Stimulated activated naive B cell treated with anti-CD40 and anti-IgM and Interleukin-4, amounts not matched to agents 10 μg/mL and 1 μg/mL and 100 μg/mL, for 72 hours (primary cell): ENCODE measurements around the gene PTPRD.

ENCODE experiments used
- ATAC-seq, 2 donors: fragments of 150-1000 bp; cut with Tn5 transposase; replicated peaks; 2 replicates each; pipeline ENCODE4 v1.10.0; 2021; ENCODE audit warnings: moderate library complexity in 1 of 2
- DNase-seq: peaks from one replicate; pipeline ENCODE4 v3.0.0; 2021
- H3K27ac Mint-ChIP-seq: one replicate; pipeline ENCODE4 v1.8.0; 2022; ENCODE audit warnings: mild to moderate bottlenecking, mixed read lengths
- H3K27me3 Mint-ChIP-seq, 2 donors: one replicate each; pipeline ENCODE4 v1.8.0; 2022; ENCODE audit warnings: mixed read lengths in 2 of 2
- H3K36me3 Mint-ChIP-seq, 2 donors: one replicate each; pipeline ENCODE4 v1.8.0; 2022; ENCODE audit warnings: mixed read lengths in 2 of 2, mild to moderate bottlenecking in 1 of 2
- H3K4me1 Mint-ChIP-seq, 2 donors: one replicate each; pipeline ENCODE4 v1.8.0; 2022; ENCODE audit warnings: mixed read lengths in 2 of 2, mild to moderate bottlenecking in 1 of 2
- H3K4me3 Mint-ChIP-seq, 2 donors: one replicate each; pipeline ENCODE4 v1.8.0; 2022; ENCODE audit warnings: mild to moderate bottlenecking in 2 of 2, mixed read lengths in 2 of 2, moderate library complexity in 1 of 2
- H3K9me3 Mint-ChIP-seq, 2 donors: one replicate each; pipeline ENCODE4 v1.8.0; 2022; ENCODE audit warnings: mixed read lengths in 2 of 2, mild to moderate bottlenecking in 1 of 2

Gene PTPRD

DNA sequence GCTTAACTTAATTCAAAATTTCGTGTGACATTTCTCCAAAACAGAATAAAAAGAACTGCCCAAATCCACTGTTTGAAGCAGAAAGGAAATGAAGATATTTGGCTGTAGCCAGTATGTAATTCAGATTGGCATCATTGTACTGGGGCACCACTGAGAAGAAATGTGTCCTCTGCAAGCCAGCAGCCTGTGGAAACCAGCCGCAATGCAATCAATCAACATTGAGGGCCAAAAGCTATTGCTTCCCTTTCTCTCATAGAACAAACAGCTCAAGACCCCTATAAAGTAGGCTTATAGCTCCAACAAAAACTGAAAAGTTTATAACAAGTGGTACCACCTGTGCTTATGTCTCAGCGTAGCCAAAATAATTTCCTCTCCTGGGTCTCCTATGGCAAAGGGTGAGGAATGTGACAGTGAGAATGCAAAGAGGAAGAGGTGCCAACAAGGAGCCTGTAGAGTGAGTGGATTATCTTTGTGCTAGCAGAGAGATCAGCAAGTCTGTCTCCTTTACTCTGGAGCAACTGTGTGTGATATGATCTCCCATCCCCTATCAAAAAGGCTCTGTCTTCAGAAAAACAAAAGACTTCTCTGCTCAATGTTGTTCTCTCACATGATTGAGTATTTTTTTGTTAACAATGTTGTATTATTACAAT is 1740.9 kb downstream of the PTPRD start:
- Mint-ChIP-seq H3K27ac (no peak overlapping the region), H3K36me3 (no peaks in the 10 kb centered on the region), H3K9me3 (no peaks in the 10 kb centered on the region), H3K4me1 (peaks cover 0 to 1% of the 10 kb centered on the region in 2 donors), H3K4me3 (no peak overlapping the region), H3K27me3 (no peaks in the 10 kb centered on the region)
- ATAC-seq: no peak
- DNase-seq: no peak

GRCh38 chr9:8871396-8871795 is 1741.4 kb downstream of the PTPRD start:
- H3K27me3 Mint-ChIP-seq: no peaks in the 10 kb centered on the region
- DNase-seq: no peak
- no peaks in the 10 kb centered on the region for H3K36me3 Mint-ChIP-seq
- H3K4me1 Mint-ChIP-seq: peaks cover 0 to 1% of the 10 kb centered on the region in 2 donors
- no peak overlapping the region for H3K4me3 Mint-ChIP-seq
- ATAC-seq: no peak
- no peaks in the 10 kb centered on the region for H3K9me3 Mint-ChIP-seq
- no peak overlapping the region for H3K27ac Mint-ChIP-seq

GRCh38 chr9:8869812-8870211 is 1743.0 kb downstream of the PTPRD start:
- Mint-ChIP-seq H3K4me1 (peaks cover 0 to 1% of the 10 kb centered on the region in 2 donors), H3K36me3 (no peaks in the 10 kb centered on the region), H3K4me3 (no peak overlapping the region), H3K27ac (no peak overlapping the region), H3K27me3 (no peaks in the 10 kb centered on the region), H3K9me3 (no peaks in the 10 kb centered on the region)
- no peak for ATAC-seq
- DNase-seq: no peak

GRCh38 chr9:8868632-8869031 is 1744.2 kb downstream of the PTPRD start:
- no peak for ATAC-seq
- Mint-ChIP-seq H3K4me3 (no peak overlapping the region), H3K4me1 (peaks cover 0 to 1% of the 10 kb centered on the region in 2 donors), H3K27ac (no peak overlapping the region), H3K9me3 (no peaks in the 10 kb centered on the region), H3K36me3 (no peaks in the 10 kb centered on the region), H3K27me3 (no peaks in the 10 kb centered on the region)
- DNase-seq: no peak

- ATAC-seq: no peak
These were observed 1745.7 kb downstream of the PTPRD start for GRCh38 chr9:8867148-8867547.

DNA sequence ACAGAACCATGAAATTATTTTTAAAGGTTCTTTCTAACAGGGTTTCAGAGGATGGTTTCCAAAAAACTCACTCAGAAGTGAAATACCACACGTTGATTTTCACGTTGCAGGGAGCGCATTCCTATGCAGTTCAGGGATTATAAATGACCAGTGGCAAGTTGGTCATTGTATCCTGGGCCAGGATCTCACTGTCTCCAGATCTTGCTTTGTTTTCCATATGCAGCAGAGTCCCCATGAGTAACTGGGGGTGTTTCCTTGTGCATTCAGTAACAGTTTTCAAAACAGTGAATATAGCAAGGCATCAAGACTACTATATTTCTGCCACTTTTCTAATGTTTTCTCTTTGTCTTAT is 1748.3 kb downstream of the PTPRD start:
- no peaks in the 10 kb centered on the region for H3K9me3 Mint-ChIP-seq
- no peak for DNase-seq
- H3K27ac Mint-ChIP-seq: no peak overlapping the region

More at GRCh38 chr9:8867148-8867547, 1745.7 kb downstream of the PTPRD start:
- Mint-ChIP-seq H3K9me3 (no peaks in the 10 kb centered on the region), H3K4me3 (no peak overlapping the region), H3K27ac (no peak overlapping the region), H3K4me1 (no peaks in the 10 kb centered on the region), H3K27me3 (no peaks in the 10 kb centered on the region), H3K36me3 (no peaks in the 10 kb centered on the region)
- DNase-seq: no peak

DNA sequence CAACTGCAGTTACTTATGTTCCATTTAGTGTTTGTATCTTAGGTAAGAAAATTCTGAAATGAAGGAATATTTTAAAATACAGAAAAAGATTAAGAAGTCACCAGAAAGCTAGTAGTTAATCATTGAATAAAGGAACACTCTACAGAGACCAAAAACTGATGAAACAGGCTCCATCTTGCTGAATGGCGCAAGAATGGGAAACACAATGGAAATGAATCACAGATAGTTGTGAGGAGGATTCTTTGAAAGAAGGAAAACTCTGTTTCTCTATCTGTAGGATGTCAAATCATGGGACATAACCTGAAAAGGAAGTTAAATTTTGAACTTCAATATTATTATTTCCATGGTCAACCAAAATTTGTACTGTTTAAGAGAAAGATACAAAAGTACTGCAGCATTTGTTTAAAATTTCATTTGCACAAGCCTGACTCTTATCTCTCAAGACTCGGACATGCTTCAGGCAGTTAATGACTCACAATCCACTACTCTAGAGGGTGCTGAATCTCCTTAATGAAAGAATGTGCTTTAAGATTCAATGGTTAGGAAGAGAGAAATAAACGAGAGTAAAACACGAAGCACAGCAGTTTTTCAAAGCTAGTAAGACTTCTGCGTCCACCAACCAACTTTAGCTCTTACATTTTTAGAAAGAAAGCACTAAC is 1748.8 kb downstream of the PTPRD start:
- no peak overlapping the region for H3K4me3 Mint-ChIP-seq

More for the DNA sequence above, 1748.3 kb downstream of the PTPRD start:
- no peak for ATAC-seq
- H3K27me3 Mint-ChIP-seq: peaks cover 0 to 11% of the 10 kb centered on the region in 2 donors
- no peaks in the 10 kb centered on the region for H3K4me1 Mint-ChIP-seq
- no peak overlapping the region for H3K4me3 Mint-ChIP-seq
- no peaks in the 10 kb centered on the region for H3K36me3 Mint-ChIP-seq

GRCh38 chr9:8863069-8863468 is 1749.7 kb downstream of the PTPRD start:
- ATAC-seq (no peak), DNase-seq (no peak)
- Mint-ChIP-seq H3K36me3 (peaks cover 0 to 2% of the 10 kb centered on the region in 2 donors), H3K4me3 (no peak overlapping the region), H3K9me3 (peaks cover 0 to 1% of the 10 kb centered on the region in 2 donors), H3K27ac (no peak overlapping the region), H3K27me3 (peaks cover 13 to 26% of the 10 kb centered on the region in 2 donors), H3K4me1 (peaks cover 0 to 6% of the 10 kb centered on the region in 2 donors)

More for the DNA sequence above, 1748.8 kb downstream of the PTPRD start:
- no peaks in the 10 kb centered on the region for H3K36me3 Mint-ChIP-seq
- H3K27ac Mint-ChIP-seq: no peak overlapping the region
- no peaks in the 10 kb centered on the region for H3K4me1 Mint-ChIP-seq
- no peak for ATAC-seq
- peaks cover 3 to 16% of the 10 kb centered on the region in 2 donors for H3K27me3 Mint-ChIP-seq
- H3K9me3 Mint-ChIP-seq: no peaks in the 10 kb centered on the region
- DNase-seq: no peak

DNA sequence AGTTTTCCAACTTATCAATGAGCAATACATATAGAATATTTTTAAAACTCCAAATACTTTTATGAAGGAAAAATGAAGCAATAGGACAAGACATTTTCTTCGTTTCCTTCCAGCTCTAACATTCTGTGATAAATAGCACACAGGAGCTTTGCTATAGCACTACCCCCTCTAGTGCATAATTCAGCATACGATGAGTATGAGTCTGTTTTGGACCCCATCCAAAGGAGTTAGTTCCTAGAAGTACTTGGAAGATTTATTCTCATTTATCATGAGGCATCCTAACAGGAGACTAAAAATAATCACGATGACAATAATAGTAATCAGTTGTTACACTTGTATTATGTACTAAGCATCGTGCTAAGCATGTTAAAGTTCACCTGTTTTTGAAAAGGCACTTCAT is 1751.9 kb downstream of the PTPRD start:
- no peak for DNase-seq
- H3K36me3 Mint-ChIP-seq: peaks cover 0 to 2% of the 10 kb centered on the region in 2 donors
- no peak overlapping the region for H3K4me3 Mint-ChIP-seq
- peaks cover 25 to 44% of the 10 kb centered on the region in 2 donors for H3K27me3 Mint-ChIP-seq
- ATAC-seq: no peak
- peaks cover 6 to 17% of the 10 kb centered on the region in 2 donors for H3K4me1 Mint-ChIP-seq
- H3K27ac Mint-ChIP-seq: no peak overlapping the region
- peaks cover 0 to 1% of the 10 kb centered on the region in 2 donors for H3K9me3 Mint-ChIP-seq

DNA sequence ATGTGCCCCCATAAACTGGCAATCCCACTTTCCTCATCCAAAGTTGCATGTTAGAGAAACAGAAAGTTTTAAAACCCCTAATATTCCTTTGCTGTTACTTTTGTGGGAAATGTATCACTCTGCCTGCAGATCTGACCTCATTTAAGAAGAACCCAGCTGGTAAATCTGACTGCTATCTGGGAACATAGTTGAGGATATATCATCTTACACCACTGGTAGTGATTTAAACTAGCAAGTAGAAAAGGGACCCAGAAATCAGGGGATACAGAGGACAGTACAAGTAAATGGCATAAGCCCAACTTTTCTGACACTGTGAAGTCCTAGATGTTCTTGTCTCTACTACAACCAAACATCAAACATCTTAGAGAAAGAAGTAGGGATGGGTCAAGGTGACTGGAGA is 1752.7 kb downstream of the PTPRD start:
- Mint-ChIP-seq H3K36me3 (peaks cover 0 to 2% of the 10 kb centered on the region in 2 donors), H3K27me3 (peaks cover 29 to 49% of the 10 kb centered on the region in 2 donors), H3K4me1 (peaks cover 6 to 17% of the 10 kb centered on the region in 2 donors), H3K27ac (no peak overlapping the region), H3K4me3 (no peak overlapping the region), H3K9me3 (peaks cover 0 to 1% of the 10 kb centered on the region in 2 donors)
- DNase-seq (no peak), ATAC-seq (no peak)

GRCh38 chr9:8859416-8859815 is 1753.4 kb downstream of the PTPRD start:
- Mint-ChIP-seq H3K36me3 (peaks cover 0 to 2% of the 10 kb centered on the region in 2 donors), H3K4me1 (peaks cover 6 to 17% of the 10 kb centered on the region in 2 donors), H3K27me3 (peaks cover 33 to 54% of the 10 kb centered on the region in 2 donors), H3K27ac (no peak overlapping the region), H3K9me3 (peaks cover 0 to 1% of the 10 kb centered on the region in 2 donors), H3K4me3 (no peak overlapping the region)
- ATAC-seq (no peak), DNase-seq (no peak)

GRCh38 chr9:8858596-8859161 is 1754.1 kb downstream of the PTPRD start:
- ATAC-seq (no peak), DNase-seq (no peak)
- H3K4me3 Mint-ChIP-seq: peak overlapping the region; percentile 72 to 85
- H3K36me3 Mint-ChIP-seq: peaks cover 0 to 2% of the 10 kb centered on the region in 2 donors
- peak overlapping the region; percentile 75 for H3K27ac Mint-ChIP-seq
- peaks cover 0 to 1% of the 10 kb centered on the region in 2 donors for H3K9me3 Mint-ChIP-seq
- peaks cover 6 to 17% of the 10 kb centered on the region in 2 donors for H3K4me1 Mint-ChIP-seq
- H3K27me3 Mint-ChIP-seq: peaks cover 33 to 55% of the 10 kb centered on the region in 2 donors

DNA sequence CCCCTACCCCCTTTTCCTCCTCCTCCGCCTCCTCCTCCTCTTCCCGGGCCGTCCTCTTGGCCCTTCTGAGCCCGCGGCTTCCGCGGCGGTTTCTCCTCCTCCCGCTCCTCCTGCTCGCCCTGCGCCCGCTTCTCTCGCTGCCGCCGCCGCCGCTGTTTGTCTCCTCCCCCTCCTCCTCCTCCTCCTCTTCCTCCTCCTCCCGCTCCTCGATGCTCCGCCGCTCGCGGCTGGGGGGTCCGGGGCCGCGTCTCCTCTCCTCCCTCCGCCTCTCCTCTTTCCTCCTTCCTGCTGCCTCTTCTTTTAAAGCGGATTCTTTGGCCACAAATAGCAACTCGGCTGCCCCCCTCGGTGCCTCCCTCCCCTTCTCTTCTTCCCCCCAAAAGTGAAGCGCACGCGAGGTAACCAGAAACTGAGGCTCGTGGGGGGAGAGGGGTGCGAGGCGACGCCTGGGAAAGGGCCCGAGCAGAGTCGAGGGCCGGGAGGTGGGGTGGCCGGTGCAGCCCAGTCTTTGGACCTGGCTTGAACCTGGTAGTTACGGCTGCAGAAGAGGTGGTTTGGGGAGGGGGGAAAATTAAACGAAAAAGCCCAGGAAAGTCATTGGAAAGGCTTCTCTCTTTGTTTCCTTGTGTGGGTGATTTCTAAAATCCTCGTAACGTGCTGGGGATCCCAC is 1754.7 kb downstream of the PTPRD start:
- peaks cover 0 to 2% of the 10 kb centered on the region in 2 donors for H3K36me3 Mint-ChIP-seq
- peaks cover 0 to 1% of the 10 kb centered on the region in 2 donors for H3K9me3 Mint-ChIP-seq
- ATAC-seq (peak; percentile 29 to 36), DNase-seq (no peak)
- peak overlapping the region; percentile 75 for H3K27ac Mint-ChIP-seq
- peaks cover 6 to 17% of the 10 kb centered on the region in 2 donors for H3K4me1 Mint-ChIP-seq
- peak overlapping the region; percentile 82 to 85 for H3K4me3 Mint-ChIP-seq
- peaks cover 33 to 55% of the 10 kb centered on the region in 2 donors for H3K27me3 Mint-ChIP-seq
